ENCODE results near the gene SMIM3. TPM values are rescaled to one million over a fixed set of nuclear protein-coding genes. Genes with fewer than 3 reads are reported as not detected.
"Not testable (repeated sequence)": the region's sequence is repeated elsewhere in the genome, so short reads cannot be mapped to it uniquely, and the experiment has no call there.

Gene SMIM3
- total and polyA plus RNA-seq, 2 experiments from 2014 or later = 6.2 to 7.6 TPM

- TF ChIP-seq REST (IDR thresholded peaks at IDR 0.05; ENCODE audit: unreplicated experiment) (no peak), STAT1 (IDR thresholded peaks at IDR 0.05; ENCODE audit: unreplicated experiment) (no peak), ETS1 (IDR thresholded peaks at IDR 0.05) (no peak)
These were observed 38.4 kb downstream of the SMIM3 start (continued) for GRCh38 chr5:150816946-150817345.

GRCh38 chr5:150829744-150830143, 51.2 kb downstream of the SMIM3 start:
- ATAC-seq (no peak), DNase-seq (ENCODE audit: low spot score) (no peak)
- no peaks in the 10 kb centered on the region for H3K4me1 ChIP-seq (ENCODE audit: insufficient read depth)
- H3K27ac Mint-ChIP-seq = no peak overlapping the region
- no peak overlapping the region for H3K4me3 Mint-ChIP-seq
- no peaks in the 10 kb centered on the region for H3K79me2 ChIP-seq (replicated peaks; ENCODE audit: insufficient read depth)
- no peak overlapping the region for H2AFZ ChIP-seq
- no peaks in the 10 kb centered on the region for H4K20me1 ChIP-seq (replicated peaks; ENCODE audit: insufficient read depth)
- peaks cover 7% of the 10 kb centered on the region; the same call in 2 of the 3 replicates for H3K36me3 Mint-ChIP-seq (ENCODE audit: low read depth)
- no peaks in the 10 kb centered on the region for H3K36me3 ChIP-seq (ENCODE audit: insufficient read depth)
- no peaks in the 10 kb centered on the region for H3K4me1 Mint-ChIP-seq
- no peaks in the 10 kb centered on the region for H3F3A ChIP-seq (replicated peaks; ENCODE audit: low read depth)
- peaks cover 60% of the 10 kb centered on the region for H3K9me3 Mint-ChIP-seq
- H3K4me2 ChIP-seq = no peak overlapping the region
- H3K27me3 ChIP-seq (ENCODE audit: insufficient read depth) = no peaks in the 10 kb centered on the region
- H3K27ac ChIP-seq (ENCODE audit: low read depth) = no peak overlapping the region
- H3K4me3 ChIP-seq = no peak overlapping the region
- no peaks in the 10 kb centered on the region for H3K9me2 ChIP-seq (ENCODE audit: insufficient read depth)
- no peaks in the 10 kb centered on the region for H3K27me3 Mint-ChIP-seq (ENCODE audit: insufficient read depth, low read depth, poor library complexity)
- TF ChIP-seq, protein P1, sequence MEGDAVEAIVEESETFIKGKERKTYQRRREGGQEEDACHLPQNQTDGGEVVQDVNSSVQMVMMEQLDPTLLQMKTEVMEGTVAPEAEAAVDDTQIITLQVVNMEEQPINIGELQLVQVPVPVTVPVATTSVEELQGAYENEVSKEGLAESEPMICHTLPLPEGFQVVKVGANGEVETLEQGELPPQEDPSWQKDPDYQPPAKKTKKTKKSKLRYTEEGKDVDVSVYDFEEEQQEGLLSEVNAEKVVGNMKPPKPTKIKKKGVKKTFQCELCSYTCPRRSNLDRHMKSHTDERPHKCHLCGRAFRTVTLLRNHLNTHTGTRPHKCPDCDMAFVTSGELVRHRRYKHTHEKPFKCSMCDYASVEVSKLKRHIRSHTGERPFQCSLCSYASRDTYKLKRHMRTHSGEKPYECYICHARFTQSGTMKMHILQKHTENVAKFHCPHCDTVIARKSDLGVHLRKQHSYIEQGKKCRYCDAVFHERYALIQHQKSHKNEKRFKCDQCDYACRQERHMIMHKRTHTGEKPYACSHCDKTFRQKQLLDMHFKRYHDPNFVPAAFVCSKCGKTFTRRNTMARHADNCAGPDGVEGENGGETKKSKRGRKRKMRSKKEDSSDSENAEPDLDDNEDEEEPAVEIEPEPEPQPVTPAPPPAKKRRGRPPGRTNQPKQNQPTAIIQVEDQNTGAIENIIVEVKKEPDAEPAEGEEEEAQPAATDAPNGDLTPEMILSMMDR (conservative IDR thresholded peaks at IDR 0.05; ENCODE audit: low read depth in 2 of 2) = no peak
- no peak for TF ChIP-seq ZNF331 (CRISPR knock-in tag; IDR thresholded peaks at IDR 0.05; ENCODE audit: low read depth)

GRCh38 chr5:150831821-150832220, 53.3 kb downstream of the SMIM3 start:
- H3K9me3 Mint-ChIP-seq = peaks cover 68% of the 10 kb centered on the region
- not testable (repeated sequence) for H3K4me3 Mint-ChIP-seq; H3K27ac Mint-ChIP-seq; H3K4me1 Mint-ChIP-seq; H3F3A ChIP-seq (replicated peaks; ENCODE audit: low read depth); H3K27ac ChIP-seq (ENCODE audit: low read depth); H3K27me3 ChIP-seq (ENCODE audit: insufficient read depth); H3K4me2 ChIP-seq; H3K4me1 ChIP-seq (ENCODE audit: insufficient read depth); H2AFZ ChIP-seq; H3K79me2 ChIP-seq (replicated peaks; ENCODE audit: insufficient read depth); H3K36me3 ChIP-seq (ENCODE audit: insufficient read depth); H3K4me3 ChIP-seq; H3K36me3 Mint-ChIP-seq (ENCODE audit: low read depth); H3K9me2 ChIP-seq (ENCODE audit: insufficient read depth); ATAC-seq; DNase-seq (ENCODE audit: low spot score); H3K27me3 Mint-ChIP-seq (ENCODE audit: insufficient read depth, low read depth, poor library complexity); H4K20me1 ChIP-seq (replicated peaks; ENCODE audit: insufficient read depth)

All from GM23338 (cell line).